ENCODE results near the gene LGI4.

Gene LGI4

GRCh38 chr19:35119578-35120155, 15.2 kb downstream of the LGI4 start:
- Histone ChIP-seq H3K27me3 (ENCODE audit: control insufficient read depth, insufficient read depth, low read length) (no peaks in the 10 kb centered on the region; the same call in 1 of the 2 replicates), H3K4me3 (ENCODE audit: low read depth, low read length) (no peak overlapping the region), H3K36me3 (ENCODE audit: control insufficient read depth, insufficient read depth, low read length) (no peaks in the 10 kb centered on the region), H3K27ac (ENCODE audit: low read depth, low read length) (no peak overlapping the region), H3K9me3 (ENCODE audit: control insufficient read depth, insufficient read depth, low read length) (no peaks in the 10 kb centered on the region), H3K9ac (ENCODE audit: low read depth, low read length) (no peak overlapping the region), H3K4me1 (ENCODE audit: control insufficient read depth, insufficient read depth, low read length) (peaks cover 37% of the 10 kb centered on the region)

- no peaks in the 10 kb centered on the region for H3K9me3 ChIP-seq (ENCODE audit: control insufficient read depth, insufficient read depth, low read length)
- H3K9ac ChIP-seq (ENCODE audit: low read depth, low read length), result no peak overlapping the region
- no peak overlapping the region for H3K4me3 ChIP-seq (ENCODE audit: low read depth, low read length)
- H3K36me3 ChIP-seq (ENCODE audit: control insufficient read depth, insufficient read depth, low read length), result no peaks in the 10 kb centered on the region
- H3K4me1 ChIP-seq (ENCODE audit: control insufficient read depth, insufficient read depth, low read length), result peaks cover 39% of the 10 kb centered on the region
- no peak overlapping the region for H3K27ac ChIP-seq (ENCODE audit: low read depth, low read length)
- H3K27me3 ChIP-seq (ENCODE audit: control insufficient read depth, insufficient read depth, low read length), result no peaks in the 10 kb centered on the region; the same call in 1 of the 2 replicates
Observed at GRCh38 chr19:35119091-35119490, 15.8 kb downstream of the LGI4 start.

- Histone ChIP-seq H3K27ac (ENCODE audit: low read depth, low read length) (no peak overlapping the region), H3K27me3 (ENCODE audit: control insufficient read depth, insufficient read depth, low read length) (no peaks in the 10 kb centered on the region; the same call in 1 of the 2 replicates)
Observed at GRCh38 chr19:35118268-35119020, 16.4 kb downstream of the LGI4 start.

GRCh38 chr19:35117799-35118198, 17.1 kb downstream of the LGI4 start:
- no peak overlapping the region for H3K27ac ChIP-seq (ENCODE audit: low read depth, low read length)
- H3K4me3 ChIP-seq (ENCODE audit: low read depth, low read length), result no peak overlapping the region
- no peaks in the 10 kb centered on the region; the same call in 1 of the 2 replicates for H3K27me3 ChIP-seq (ENCODE audit: control insufficient read depth, insufficient read depth, low read length)
- H3K36me3 ChIP-seq (ENCODE audit: control insufficient read depth, insufficient read depth, low read length), result no peaks in the 10 kb centered on the region
- H3K9ac ChIP-seq (ENCODE audit: low read depth, low read length), result no peak overlapping the region
- H3K9me3 ChIP-seq (ENCODE audit: control insufficient read depth, insufficient read depth, low read length), result no peaks in the 10 kb centered on the region
- peaks cover 26% of the 10 kb centered on the region for H3K4me1 ChIP-seq (ENCODE audit: control insufficient read depth, insufficient read depth, low read length)

More at GRCh38 chr19:35118268-35119020, 16.4 kb downstream of the LGI4 start:
- H3K9me3 ChIP-seq (ENCODE audit: control insufficient read depth, insufficient read depth, low read length), result no peaks in the 10 kb centered on the region
- no peak overlapping the region for H3K4me3 ChIP-seq (ENCODE audit: low read depth, low read length)
- H3K9ac ChIP-seq (ENCODE audit: low read depth, low read length), result no peak overlapping the region
- no peaks in the 10 kb centered on the region for H3K36me3 ChIP-seq (ENCODE audit: control insufficient read depth, insufficient read depth, low read length)
- H3K4me1 ChIP-seq (ENCODE audit: control insufficient read depth, insufficient read depth, low read length), result peaks cover 32% of the 10 kb centered on the region

- no peaks in the 10 kb centered on the region; the same call in 1 of the 2 replicates for H3K27me3 ChIP-seq (ENCODE audit: control insufficient read depth, insufficient read depth, low read length)
- no peak overlapping the region for H3K4me3 ChIP-seq (ENCODE audit: low read depth, low read length)
- peaks cover 20% of the 10 kb centered on the region; the same call in 1 of the 2 replicates for H3K4me1 ChIP-seq (ENCODE audit: control insufficient read depth, insufficient read depth, low read length)
- no peaks in the 10 kb centered on the region for H3K36me3 ChIP-seq (ENCODE audit: control insufficient read depth, insufficient read depth, low read length)
- H3K9ac ChIP-seq (ENCODE audit: low read depth, low read length), result no peak overlapping the region
- no peak overlapping the region for H3K27ac ChIP-seq (ENCODE audit: low read depth, low read length)
- no peaks in the 10 kb centered on the region for H3K9me3 ChIP-seq (ENCODE audit: control insufficient read depth, insufficient read depth, low read length)
Observed at GRCh38 chr19:35117116-35117515, 17.7 kb downstream of the LGI4 start.

GRCh38 chr19:35116072-35116801, 18.6 kb downstream of the LGI4 start:
- no peak overlapping the region for H3K4me3 ChIP-seq (ENCODE audit: low read depth, low read length)

GRCh38 chr19:35115177-35115951, 19.5 kb downstream of the LGI4 start, which contains the start of gene FXYD3:
TSS of gene FXYD3 (plus strand) at chr19:35115823. CDS start at chr19:35119377, 3,554 bp downstream.
- Histone ChIP-seq H3K27ac (ENCODE audit: low read depth, low read length) (no peak within 1 kb of the TSS), H3K36me3 (ENCODE audit: control insufficient read depth, insufficient read depth, low read length) (no peaks in the 10 kb centered on the region), H3K9ac (ENCODE audit: low read depth, low read length) (no peak within 1 kb of the TSS), H3K4me1 (ENCODE audit: control insufficient read depth, insufficient read depth, low read length) (peaks cover 20% of the 10 kb centered on the region; the same call in 1 of the 2 replicates), H3K9me3 (ENCODE audit: control insufficient read depth, insufficient read depth, low read length) (no peaks in the 10 kb centered on the region), H3K4me3 (ENCODE audit: low read depth, low read length) (peak within 1 kb of the TSS; percentile 58), H3K27me3 (ENCODE audit: control insufficient read depth, insufficient read depth, low read length) (no peaks in the 10 kb centered on the region; the same call in 1 of the 2 replicates)

More at GRCh38 chr19:35116072-35116801, 18.6 kb downstream of the LGI4 start:
- Histone ChIP-seq H3K4me1 (ENCODE audit: control insufficient read depth, insufficient read depth, low read length) (peaks cover 20% of the 10 kb centered on the region; the same call in 1 of the 2 replicates), H3K9me3 (ENCODE audit: control insufficient read depth, insufficient read depth, low read length) (no peaks in the 10 kb centered on the region), H3K27ac (ENCODE audit: low read depth, low read length) (no peak overlapping the region), H3K36me3 (ENCODE audit: control insufficient read depth, insufficient read depth, low read length) (no peaks in the 10 kb centered on the region), H3K27me3 (ENCODE audit: control insufficient read depth, insufficient read depth, low read length) (no peaks in the 10 kb centered on the region; the same call in 1 of the 2 replicates), H3K9ac (ENCODE audit: low read depth, low read length) (no peak overlapping the region)

- Histone ChIP-seq H3K27ac (ENCODE audit: low read depth, low read length) (no peak overlapping the region), H3K4me1 (ENCODE audit: control insufficient read depth, insufficient read depth, low read length) (peaks cover 24% of the 10 kb centered on the region), H3K36me3 (ENCODE audit: control insufficient read depth, insufficient read depth, low read length) (no peaks in the 10 kb centered on the region), H3K4me3 (ENCODE audit: low read depth, low read length) (peak overlapping the region; percentile 58), H3K27me3 (ENCODE audit: control insufficient read depth, insufficient read depth, low read length) (no peaks in the 10 kb centered on the region; the same call in 1 of the 2 replicates), H3K9me3 (ENCODE audit: control insufficient read depth, insufficient read depth, low read length) (no peaks in the 10 kb centered on the region), H3K9ac (ENCODE audit: low read depth, low read length) (no peak overlapping the region)
Observed at GRCh38 chr19:35114353-35115176, 20.3 kb downstream of the LGI4 start.

- H3K27ac ChIP-seq (ENCODE audit: low read depth, low read length), result no peak overlapping the region
- no peak overlapping the region for H3K4me3 ChIP-seq (ENCODE audit: low read depth, low read length)
- H3K4me1 ChIP-seq (ENCODE audit: control insufficient read depth, insufficient read depth, low read length), result peaks cover 17% of the 10 kb centered on the region
- no peak overlapping the region for H3K9ac ChIP-seq (ENCODE audit: low read depth, low read length)
- no peaks in the 10 kb centered on the region; the same call in 1 of the 2 replicates for H3K27me3 ChIP-seq (ENCODE audit: control insufficient read depth, insufficient read depth, low read length)
- H3K36me3 ChIP-seq (ENCODE audit: control insufficient read depth, insufficient read depth, low read length), result no peaks in the 10 kb centered on the region
- H3K9me3 ChIP-seq (ENCODE audit: control insufficient read depth, insufficient read depth, low read length), result no peaks in the 10 kb centered on the region
Observed at GRCh38 chr19:35112995-35113688, 21.7 kb downstream of the LGI4 start.
